Gastroesophageal sphincter (tissue), 3 donors: ENCODE results near the gene WDR88.

Experiments used
- CTCF ChIP-seq, 4 experiments: fragments of 200-600 bp in 2 of 4; fragments of 450-650 bp in 2 of 4; sonication (generic) in 1 of 4; IDR thresholded peaks; one replicate each; pipeline ENCODE4 v1.5.1; 2017 to 2019; ENCODE audit warnings: antibody characterized with exemption in 4 of 4, mild to moderate bottlenecking in 2 of 4, moderate library complexity in 2 of 4
- EP300 ChIP-seq: sonication (generic); formaldehyde crosslinking; IDR thresholded peaks from one replicate; pipeline ENCODE4 v1.6.1; 2017; ENCODE audit warnings: antibody characterized with exemption, mild to moderate bottlenecking
- POLR2A ChIP-seq, 2 donors: fragments of 450-650 bp; IDR thresholded peaks; one replicate each; pipeline ENCODE4 v1.6.1; 2017; ENCODE audit warnings: antibody characterized with exemption in 2 of 2, mild to moderate bottlenecking in 2 of 2, moderate library complexity in 1 of 2

DNA sequence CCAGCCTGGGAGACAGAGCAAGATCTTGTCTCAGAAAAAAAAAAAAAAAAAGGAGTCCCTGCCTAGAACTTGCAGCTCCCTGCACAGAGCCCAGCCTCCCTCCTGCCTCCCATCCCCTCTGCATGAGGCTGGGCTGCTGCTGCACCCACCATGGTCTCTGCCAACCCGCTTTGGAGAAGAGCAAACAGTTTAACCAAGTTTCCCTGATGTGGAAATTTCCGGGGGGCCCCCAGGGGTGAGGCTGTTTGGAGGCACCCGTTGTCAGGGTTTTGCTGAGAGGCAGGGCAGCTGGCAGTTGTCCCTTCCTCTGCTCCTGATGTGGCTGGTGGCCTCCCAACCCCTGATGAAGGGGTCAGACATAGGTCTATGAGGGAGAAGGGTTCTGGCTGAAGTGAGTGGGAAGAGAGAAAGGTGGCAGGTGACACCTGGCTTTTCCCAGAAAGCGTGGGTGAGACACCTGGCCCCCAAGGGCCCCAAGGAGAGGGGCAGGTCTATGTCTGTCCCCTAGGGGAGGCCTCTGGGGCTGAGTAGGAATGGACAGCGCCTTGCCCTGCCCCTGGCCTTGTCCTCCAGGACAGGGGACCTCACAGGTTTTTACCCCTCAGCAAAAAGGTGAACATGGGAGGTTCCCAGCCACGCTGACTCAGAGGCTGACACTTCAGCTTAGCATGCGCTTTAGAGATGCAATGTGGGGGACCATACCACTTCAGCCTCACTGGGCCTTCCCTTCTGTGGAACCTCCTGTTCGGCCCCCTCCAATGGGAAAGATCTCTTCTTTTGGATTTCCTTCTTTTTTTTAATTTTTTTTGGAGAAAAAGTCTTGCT, 67.7 kb downstream of the WDR88 start:
- TF ChIP-seq CTCF (IDR thresholded peaks at IDR 0.05) (no peak), POLR2A (IDR thresholded peaks at IDR 0.05) (no peak), EP300 (no peak)
